NCI-H446 (cell line): ENCODE results near the gene NMD3.
"Not testable (repeated sequence)": the region's sequence is repeated elsewhere in the genome, so short reads cannot be mapped to it uniquely, and the experiment has no call there.

Experiments
- DNase-seq, 2 experiments: peaks; one replicate each; lab custom pipeline; 2025; lab: John Stamatoyannopoulos, UW

NMD3 gene

DNA sequence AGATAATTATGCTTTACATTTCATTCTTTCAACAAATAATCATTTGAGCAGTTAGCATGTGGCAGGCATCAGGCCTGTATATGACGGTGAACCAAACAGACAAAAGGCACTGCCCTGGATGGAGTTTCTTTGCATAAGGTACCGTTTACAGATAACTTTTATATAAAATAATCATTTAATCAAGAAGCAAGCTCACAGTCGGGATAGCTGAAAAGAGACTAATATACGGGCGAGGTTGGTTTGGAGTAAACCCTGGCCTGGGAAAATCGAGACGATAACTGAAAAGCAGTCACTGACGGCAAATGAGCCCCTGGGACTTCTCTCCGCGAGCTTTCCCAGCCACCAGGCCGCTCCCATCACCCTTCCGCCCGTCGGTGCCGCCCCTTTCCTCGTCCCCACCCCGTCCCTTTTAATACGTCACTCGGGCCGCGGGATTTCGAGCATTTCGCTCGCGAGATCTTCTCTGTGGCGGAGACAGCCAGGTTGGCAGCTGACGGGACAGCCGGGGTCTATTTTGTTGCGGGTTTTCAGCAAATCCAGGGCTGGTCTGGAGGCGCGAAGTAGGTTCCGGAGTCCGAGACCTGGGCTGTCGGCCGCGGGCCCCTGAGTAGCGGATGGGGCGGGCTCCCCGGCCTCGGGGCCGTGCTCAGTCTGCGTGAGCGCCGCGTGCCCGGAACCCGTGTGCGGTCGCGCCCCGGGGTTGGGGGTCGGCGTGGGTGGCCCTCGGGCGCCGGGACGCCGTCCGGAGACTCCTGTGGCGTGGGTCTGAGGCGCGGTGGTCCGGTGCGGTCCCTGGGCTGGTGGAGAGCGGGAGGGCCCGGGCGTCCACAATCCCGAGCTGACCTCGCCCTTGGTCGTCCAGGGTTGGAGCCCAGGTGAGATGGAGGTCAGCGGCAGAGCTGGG lies at the start of gene NMD3:
TSS of gene NMD3 (plus strand) at position 462 of the 904 bp plus-strand sequence. CDS start 703 bp downstream, outside the sequence.
- DNase-seq, result peak; percentile 96 to 98

DNA sequence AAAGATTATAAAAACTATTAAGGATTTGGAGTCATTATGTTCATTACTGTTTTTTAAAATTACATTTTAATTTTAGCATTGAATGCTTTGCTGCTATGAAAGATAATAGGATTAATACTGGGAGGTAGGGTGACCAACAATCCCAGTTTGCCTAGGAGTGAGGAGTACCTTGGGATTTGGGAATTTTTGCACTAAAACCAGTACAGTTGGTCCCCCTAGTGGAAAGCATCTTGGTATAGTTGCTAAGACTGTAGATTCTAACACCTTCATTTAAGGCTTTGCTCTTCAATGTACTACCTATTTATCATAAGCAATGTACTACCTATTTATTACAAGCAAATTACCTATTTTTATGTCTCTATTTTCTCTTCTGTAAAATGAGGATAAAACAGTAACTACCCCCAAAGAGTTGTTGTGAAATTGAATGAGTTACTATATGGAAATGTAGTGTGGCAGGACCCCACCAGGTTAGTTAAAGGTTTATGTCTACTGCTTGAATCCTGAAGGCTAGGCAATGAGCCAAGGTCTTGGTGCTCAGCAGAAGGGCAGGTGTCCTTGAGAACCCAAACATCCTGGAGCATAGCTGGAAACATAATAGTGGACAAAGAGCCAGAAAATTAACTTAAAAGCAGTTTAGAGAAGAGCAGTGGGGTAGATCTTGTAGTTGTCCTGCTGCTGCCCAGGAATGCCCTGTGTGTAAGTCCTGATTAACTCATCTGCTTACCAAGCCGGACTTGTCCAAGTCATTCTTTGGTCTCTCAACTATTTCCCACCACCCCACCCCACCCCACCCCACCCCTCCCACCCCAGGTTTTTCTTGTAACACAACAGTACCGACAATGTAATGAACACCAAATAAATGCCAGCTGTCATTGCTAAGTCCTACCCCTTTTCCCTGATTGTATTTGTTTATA lies 49.2 kb upstream of the NMD3 start:
- peak in 1 of 2 experiments; percentile 34 for DNase-seq

DNA sequence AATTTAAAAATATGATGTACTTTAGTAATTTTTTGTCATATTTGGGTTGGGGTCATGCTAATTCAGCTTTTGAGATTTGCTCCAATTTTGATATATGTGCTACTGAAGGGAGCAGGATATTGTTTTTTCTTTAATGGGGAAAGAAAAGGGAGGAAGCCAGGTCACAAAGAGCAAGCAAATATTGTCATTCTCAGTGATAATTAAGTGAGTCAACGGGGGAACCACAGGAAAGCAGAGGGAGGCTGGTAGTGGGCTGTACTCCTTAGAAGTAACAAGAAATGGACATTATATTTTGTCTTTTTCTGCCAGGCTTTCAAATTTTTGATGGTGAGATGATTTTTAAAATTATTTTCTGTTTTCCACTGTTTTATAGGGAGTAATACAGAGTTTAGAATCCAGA lies 45.6 kb upstream of the NMD3 start:
- DNase-seq, result no peak

DNA sequence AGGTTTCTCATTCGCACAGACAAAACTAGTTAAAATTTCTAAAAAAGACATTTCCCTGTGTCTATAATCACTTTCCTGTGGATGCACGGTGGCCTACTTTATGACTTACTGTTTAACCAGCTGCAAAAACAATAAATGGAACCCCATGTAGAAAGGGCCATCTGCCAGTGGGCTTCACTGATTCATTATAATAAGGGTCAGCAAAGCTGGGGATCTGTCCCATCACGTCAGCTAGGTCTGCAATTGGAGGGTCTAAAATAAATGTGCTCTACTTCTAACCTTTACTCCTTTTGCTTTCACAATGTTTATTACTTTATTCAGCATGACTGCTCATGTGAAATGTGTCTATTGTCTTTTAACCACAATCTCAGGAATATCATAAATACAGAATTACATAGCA lies 43.1 kb upstream of the NMD3 start:
- DNase-seq, result no peak

DNA sequence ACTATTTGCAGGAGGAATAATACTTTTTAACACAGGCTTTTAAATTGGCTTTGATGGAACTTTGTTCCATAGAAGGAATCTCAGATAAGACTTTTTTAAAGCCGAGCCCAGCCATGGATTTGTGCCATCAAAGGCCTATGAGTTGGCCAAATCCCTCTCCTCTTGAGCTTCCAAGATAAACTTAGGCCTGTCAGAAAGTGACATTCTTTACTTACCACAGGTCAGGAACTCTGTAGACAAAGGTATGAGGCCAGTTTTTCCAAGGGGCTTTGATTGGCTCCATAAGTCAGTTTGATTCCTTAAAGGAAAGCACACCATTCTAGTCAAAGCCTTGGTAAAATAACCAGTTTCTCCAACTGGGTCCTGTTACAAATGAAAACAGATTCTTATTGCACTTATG lies 39.7 kb upstream of the NMD3 start:
- not testable (repeated sequence) for DNase-seq

DNA sequence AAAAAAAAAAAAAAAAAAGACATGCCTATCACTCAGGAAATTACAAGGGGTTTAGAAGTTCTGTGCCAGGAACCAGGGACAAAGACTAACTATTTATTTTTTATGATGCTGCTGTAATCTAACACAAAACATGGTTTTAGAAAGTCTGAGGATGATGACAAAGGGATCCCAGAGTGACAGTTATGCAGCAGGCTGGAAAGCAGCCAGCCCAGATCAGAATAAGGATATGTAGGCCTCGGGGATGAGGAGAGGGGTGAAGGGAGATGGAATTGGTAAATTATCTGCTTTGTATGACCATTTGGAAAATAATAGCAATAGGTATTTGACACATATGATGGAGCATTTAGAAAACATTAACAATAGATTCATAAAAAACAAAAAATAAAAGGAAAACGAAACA lies 34.1 kb upstream of the NMD3 start:
- DNase-seq, result no peak

DNA sequence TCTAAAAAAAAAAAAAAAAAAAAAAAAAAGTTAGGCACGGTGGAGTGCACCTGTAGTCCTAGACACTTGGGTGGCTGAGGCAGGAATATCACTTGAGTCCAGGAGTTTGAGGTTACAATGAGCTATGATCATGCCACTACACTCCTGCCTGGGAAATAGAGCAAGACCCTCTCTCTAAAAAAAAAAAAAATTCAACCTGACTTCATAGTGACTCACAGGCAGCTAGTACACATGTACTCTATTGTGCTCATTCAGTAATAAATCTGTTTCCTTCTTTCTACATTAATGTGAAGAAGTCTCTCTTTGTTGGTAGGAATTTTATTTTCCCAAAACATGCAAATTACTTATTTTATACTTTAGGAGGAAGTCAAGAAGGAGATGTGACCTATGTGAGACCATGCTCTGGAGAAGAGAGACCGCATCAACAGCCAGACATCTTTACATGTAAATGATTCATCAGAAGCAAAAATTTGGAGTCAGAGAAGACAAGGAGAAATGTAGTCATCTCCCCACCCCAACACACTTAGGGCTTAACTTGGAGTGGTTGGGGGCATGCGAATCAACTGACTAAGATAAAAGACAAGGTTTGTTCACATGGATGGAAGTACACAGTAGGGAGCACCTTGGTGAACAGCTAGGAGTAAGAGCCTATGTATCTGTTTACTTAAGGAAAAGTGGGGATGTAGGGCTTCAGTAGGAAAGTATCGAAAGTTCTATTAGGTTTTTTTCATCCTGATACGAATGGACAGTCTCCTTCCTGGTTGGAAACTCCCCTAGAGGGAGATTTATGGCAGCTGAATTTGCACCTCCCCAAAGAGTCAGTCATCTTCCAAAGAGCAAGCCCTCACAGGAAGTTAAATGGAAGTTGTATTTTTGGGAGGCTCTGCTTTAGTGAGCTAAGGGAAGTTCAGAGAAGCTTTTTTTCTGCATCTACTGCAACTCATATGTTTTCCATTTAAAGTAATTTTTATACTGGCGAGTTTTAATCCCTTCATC lies 23.0 kb upstream of the NMD3 start:
- no peak for DNase-seq

DNA sequence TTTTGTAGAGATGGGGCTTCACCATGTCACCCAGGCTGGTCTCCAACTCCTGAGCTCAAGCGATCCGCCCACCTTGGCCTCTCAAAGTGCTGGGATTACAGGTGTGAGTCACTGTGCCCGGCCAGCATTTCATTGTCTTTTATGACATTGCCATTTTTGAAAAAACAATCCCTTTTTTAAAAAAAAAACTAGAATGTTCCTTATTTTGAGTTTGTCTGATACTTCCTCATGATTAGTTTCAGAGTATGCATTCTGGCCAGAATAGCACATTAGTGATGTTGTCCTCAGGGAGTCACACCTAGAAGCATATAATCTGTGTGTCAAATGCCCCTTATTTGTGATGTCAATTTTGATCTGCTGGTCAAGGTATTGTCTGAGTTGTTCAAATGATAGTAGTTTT lies 21.2 kb upstream of the NMD3 start:
- DNase-seq, result no peak

DNA sequence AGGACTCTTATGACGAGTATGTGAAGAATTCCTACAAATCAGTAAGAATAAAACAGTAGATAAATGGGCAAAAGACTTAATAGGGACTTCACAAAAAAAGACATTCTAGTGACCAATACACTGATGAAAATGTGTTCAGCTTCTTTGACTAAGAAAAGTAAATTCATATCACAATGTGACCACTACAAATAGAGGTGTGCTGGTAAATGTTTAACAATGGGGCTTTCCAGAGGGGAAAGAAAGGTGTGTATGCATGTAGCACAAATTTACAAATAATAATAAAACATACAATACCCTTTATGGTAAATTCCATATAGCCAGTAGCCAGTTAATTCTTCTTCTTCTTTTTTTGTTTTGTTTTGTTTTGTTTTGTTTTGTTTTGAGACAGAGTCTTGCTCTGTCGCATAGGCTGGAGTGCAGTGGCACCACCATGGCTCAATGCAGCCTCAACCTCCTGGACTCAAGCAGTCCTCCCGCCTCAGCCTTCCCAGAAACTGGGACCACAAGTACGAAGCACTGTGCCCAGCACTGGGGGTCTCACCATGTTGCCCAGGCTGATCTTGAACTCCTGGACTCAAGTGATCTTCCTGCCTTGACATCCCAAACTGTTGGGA lies 17.5 kb upstream of the NMD3 start:
- no peak for DNase-seq

DNA sequence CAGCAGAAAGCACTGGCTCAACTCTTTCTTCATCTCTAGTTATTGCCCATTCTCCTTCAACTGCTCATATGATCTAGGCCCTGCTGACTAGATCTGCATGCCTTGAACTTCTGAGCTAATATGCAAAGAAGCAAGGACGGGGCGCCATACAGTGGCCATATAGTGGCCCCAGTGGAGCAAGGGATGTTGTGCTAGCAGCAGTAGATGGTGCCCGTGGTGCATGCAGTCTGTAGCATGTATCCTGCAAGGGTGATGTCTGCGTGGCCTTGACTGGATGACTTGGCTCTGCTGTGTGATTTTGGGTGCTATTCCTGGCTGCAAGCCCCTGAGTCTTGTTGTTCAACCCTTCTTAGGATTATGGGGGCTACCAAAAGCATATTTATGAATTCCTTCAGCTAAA lies 12.2 kb upstream of the NMD3 start:
- DNase-seq, result no peak

DNA sequence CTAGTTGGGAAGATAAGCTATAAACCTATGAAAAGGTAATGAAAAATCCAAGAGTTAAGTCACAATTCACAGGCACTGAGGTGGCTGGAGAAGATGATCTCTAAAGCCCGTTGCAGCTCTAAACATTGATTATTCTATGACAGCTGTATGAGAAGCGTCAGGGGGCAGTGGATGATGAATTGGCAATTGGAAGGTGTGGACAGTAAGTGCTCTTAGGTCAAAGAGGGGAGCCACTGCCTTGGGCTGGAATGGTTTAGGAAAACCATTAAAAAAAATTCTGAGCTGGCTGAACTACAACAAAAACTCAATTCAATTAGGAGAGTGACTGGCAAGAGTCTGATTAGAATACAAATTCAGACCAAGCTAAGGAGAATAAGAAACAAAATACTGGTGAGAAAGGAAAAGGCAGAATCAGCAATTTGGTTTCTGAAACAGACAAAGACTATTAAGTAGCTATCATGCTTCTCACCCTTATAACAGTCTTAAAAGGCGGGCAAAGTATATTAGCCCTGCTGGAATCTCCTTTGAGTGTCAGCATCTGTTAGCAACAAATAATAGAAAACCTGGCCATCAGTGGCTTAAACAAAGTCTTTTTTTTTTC lies 8.8 kb upstream of the NMD3 start:
- no peak for DNase-seq

DNA sequence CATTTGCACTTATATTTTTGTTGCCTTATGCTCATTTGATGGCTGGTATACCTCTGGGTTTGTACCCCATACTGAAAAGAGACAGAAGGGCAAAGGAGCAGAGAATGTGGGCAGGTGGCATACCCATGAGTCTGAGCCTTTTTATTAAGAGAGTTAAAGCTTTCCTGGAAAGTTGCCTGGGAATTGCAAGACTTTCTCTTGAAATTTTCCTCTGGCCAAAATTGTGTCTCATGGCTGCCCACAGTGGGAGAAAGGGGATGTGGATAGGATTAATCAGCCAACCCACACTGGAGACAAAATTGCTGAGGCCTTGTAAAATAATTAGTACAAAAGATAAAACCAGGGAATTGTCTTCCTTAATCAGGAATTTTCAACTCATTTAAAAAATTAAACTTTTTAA lies 8.2 kb upstream of the NMD3 start:
- peak in 1 of 2 experiments; percentile 18 for DNase-seq

DNA sequence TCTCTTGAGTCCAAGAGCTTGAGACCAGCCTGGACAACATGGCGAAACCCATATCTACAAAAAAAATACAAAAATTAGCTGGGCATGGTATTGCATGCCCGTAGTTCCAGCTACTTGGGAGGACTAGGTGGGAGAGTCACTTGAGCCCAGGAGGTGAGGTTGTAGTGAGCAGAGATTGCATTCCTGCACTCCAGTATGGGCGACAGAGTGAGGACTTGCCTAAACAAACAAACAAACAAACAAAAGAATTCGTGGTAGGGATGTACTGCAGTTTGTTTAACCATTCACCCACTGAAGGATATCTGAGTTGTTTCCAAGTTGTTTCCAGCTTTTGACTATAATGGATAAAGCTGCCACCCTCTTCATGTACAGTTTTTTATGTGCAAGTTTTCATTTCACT lies 7.5 kb upstream of the NMD3 start:
- DNase-seq, result no peak

DNA sequence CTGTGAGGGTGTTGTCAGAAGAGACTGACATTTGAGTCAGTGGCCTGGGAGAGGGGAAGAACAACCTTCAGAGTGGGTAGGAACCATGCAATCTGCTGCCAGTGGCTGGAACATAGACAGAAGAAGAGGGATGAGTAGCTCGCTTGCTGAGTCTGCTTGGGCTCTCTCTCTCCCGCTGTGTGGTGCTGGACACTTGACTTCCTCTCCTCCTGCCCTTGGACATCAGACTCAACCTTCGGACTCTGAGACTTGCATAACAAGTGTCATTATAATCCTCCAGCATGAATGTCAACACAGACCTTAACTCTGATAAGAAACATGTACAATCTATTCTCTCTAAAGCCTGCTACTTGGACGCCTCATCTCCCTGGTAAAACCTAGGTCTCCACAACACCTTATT lies 5.9 kb upstream of the NMD3 start:
- DNase-seq, result no peak

DNA sequence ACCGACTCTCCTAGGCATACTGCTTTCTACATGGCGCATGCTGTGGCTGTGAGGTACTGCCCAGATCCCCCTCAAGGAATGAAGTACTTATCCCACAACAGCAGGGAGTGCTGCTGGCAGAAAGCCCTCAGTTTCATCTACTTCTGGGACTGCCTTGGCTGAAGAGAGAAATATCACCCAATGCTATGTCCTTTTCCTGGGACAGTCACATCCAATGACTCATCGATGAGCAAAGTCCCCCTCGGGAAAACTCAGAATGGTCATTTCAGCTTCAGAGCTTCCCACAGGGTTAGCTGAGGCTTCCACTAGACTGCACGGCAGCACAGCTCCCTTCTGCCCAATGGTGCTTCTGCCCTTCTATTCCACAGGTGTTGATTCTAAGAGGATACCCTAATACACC lies 3.6 kb upstream of the NMD3 start:
- DNase-seq, result no peak

DNA sequence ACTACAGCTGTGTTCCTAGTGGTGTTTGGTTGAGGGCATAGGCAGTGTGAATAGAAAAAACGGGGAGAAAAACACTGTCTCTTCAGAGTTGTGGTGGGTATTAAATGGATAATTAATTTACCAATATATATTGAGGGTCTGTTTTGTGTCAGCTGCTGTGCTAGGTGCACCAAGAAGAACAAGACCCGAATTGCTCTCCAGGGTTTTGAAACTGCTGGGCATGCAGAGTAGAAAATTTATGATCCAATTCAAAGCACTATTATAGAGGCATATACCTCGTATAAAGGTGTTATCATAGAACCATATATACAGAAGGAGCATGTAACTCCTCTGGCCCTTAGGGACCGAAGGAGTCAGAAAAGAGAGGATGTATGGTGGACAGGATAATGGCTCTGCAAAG lies 1.6 kb upstream of the NMD3 start:
- no peak for DNase-seq

DNA sequence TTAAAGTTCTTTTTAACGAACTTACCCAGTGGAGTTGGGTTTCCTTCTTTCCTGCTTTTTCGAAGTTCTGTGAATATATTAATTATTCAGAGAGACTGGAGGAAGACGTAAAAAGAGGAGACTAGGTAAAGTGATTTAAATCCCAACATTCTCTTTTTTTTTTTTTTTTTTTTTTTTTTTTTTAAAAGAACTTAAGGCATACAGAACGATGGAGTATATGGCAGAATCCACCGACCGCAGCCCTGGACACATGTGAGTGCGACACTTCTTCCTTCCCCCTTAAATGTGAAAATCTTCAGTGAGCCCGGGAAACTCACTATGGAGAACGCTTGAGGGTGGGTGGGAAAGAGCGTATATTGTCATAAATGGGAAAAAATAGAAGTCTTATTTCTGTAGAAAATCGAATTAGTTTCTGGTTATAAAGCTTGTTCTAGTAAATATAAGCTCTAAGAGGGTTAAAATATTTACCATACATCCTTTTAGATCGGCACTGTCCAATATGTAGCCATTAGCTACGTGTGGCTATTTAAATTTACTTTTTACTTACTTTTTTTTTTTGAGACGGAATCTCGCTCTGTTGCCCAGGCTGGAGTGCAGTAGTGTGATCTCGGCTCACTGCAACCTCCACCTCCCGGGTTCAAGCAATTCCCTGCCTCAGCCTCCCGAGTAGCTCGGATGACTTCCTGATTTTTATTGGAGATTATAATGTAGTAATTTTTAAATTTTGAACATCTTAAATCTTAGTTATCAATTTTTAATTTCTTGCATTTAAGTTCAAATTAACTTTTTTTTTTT lies 892 bp downstream of the NMD3 start:
- peak in 1 of 2 experiments; percentile 10 for DNase-seq

DNA sequence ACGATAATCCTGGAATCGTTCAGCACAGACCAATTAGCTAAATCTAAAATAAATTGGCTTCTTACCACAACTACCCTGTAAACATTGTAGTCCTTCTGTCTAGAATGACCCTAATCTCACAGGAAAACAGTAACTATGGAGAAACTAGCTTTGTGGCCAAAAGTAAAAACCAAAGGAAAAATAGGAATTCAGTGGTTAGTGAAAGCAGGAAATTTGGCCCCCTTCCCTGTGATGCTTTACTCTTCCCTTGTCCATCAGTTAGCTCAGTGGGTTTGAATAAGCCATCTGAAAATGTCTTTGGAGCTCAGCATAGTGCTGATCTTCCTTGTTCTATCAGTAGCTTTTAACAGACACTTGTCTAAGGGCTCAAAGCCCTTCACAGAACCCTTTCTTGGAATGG lies 1.6 kb downstream of the NMD3 start:
- DNase-seq, result no peak

DNA sequence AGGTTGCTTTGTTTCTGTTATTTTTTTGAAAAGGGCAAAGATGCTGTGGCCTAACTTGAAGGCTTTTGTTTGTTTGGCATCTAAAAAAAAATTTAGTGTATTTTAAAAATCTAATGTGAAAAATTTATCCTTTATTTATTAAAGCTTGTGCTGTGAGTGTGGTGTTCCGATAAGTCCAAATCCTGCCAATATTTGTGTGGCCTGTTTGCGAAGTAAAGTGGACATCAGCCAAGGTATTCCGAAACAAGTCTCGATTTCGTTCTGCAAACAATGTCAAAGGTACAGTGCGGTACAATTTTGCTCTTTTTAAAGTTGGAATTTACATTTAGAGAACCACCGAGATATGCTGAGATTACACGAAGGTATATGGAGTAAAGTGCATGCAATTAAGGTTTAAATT lies 3.7 kb downstream of the NMD3 start:
- DNase-seq, result no peak

DNA sequence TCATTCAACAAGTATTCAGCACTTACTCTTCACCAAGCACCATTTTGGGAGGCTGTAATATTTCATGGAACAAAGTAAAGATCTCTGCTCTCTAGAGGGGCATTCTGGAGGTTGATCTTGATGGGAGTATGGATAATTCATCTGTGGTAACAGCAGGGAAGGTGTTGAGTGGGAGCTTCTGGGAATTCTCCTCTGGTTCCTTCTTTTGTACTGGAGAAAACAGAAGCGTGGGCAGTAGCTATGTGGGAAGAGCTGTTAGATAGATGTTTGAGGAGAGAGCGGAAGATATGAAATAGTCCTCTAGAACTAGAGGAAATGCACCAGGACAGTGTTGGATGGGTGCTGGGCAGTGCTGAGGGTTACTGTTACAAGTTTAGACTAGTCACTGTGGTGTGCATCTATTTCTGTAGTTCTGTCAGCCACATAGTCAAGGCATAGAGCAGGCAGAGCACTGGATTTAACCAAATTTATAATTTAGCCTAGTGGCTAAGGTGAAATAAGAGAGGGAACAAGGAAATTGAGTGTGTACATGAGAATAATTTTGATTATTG lies 9.6 kb downstream of the NMD3 start:
- no peak for DNase-seq
